Upper lobe of left lung (tissue), 6 donors: ENCODE results near the gene TNNI2. TPM values are rescaled to one million over a fixed set of nuclear protein-coding genes. Genes with fewer than 3 reads are reported as not detected.
"Not testable (repeated sequence)": the region's sequence is repeated elsewhere in the genome, so short reads cannot be mapped to it uniquely, and the experiment has no call there.

Source experiments
- ATAC-seq, 2 donors: fragments of 200-7000 bp; cut with Tn5 transposase; one replicate each; pipeline ENCODE4 v1.9.1; 2022; ENCODE audit warnings: mild to moderate bottlenecking in 2 of 2, moderate library complexity in 2 of 2; ENCODE audit not compliant: low FRiP score in 2 of 2
- DNase-seq, 2 donors: peaks; one replicate each; pipeline ENCODE4 v3.0.0-alpha.2; 2019 to 2020
- H3K27ac ChIP-seq, 4 donors: fragments of 200-600 bp; sonication (generic); one replicate each; pipeline ENCODE4 v1.5.1; 2016 to 2019
- H3K27me3 ChIP-seq, 4 donors: fragments of 200-600 bp; sonication (generic); one replicate each; pipeline ENCODE4 v1.5.1; 2017 to 2019
- H3K36me3 ChIP-seq, 4 donors: fragments of 200-600 bp; sonication (generic); one replicate each; pipeline ENCODE4 v1.5.1; 2016 to 2019
- H3K4me1 ChIP-seq, 4 donors: fragments of 200-600 bp; sonication (generic); one replicate each; pipeline ENCODE4 v1.5.1; 2018 to 2019
- H3K4me3 ChIP-seq, 4 donors: fragments of 200-600 bp; sonication (generic); one replicate each; pipeline ENCODE4 v1.5.1; 2017 to 2019; ENCODE audit warnings: mild to moderate bottlenecking in 2 of 4, moderate library complexity in 1 of 4
- H3K9me3 ChIP-seq, 4 donors: fragments of 200-600 bp; sonication (generic); one replicate each; pipeline ENCODE4 v1.5.1; 2018 to 2019
- CTCF ChIP-seq, 6 experiments: fragments of 450-650 bp in 4 of 6; fragments of 200-600 bp in 2 of 6; sonication (generic) in 2 of 6; IDR thresholded peaks; one replicate each; pipeline ENCODE4 v1.5.1; 2016 to 2019; ENCODE audit warnings: antibody characterized with exemption in 6 of 6
- EP300 ChIP-seq, 4 donors: sonication (generic); formaldehyde crosslinking; IDR thresholded peaks; one replicate each; pipeline ENCODE4 v1.5.1; 2017; ENCODE audit warnings: antibody characterized with exemption in 4 of 4, control low read depth in 2 of 4
- POLR2A ChIP-seq, 4 donors: fragments of 450-650 bp; IDR thresholded peaks; one replicate each; pipeline ENCODE4 v1.5.1; 2016 to 2017; ENCODE audit warnings: antibody characterized with exemption in 4 of 4, mild to moderate bottlenecking in 2 of 4
- POLR2AphosphoS5 ChIP-seq, 2 donors: sonication (generic); formaldehyde crosslinking; IDR thresholded peaks; one replicate each; pipeline ENCODE4 v1.5.1; 2017; ENCODE audit warnings: antibody characterized with exemption in 2 of 2
- WGBS, 2 donors: methylation state at CpG; one replicate each; pipeline ENCODE4 v1.1.5; 2017 to 2018; 5-methylcytosine and 5-hydroxymethylcytosine counted together
- total RNA-seq, 6 donors: library from RNA; depleted of rRNA in 4 of 6; stranded (reverse); fragments of >200 nt in 4 of 6; gene quantifications; one replicate each; pipeline versions ENCODE4 v1.1.0 to v1.2.1, GENCODE V29; 2016 to 2021
- donor health status: DM: no; HTN: no; CAD: no; lungs with moderate emphysema.
- donor health status: DM: no; HTN: yes; CAD: no; lungs with severe emphysema.

The TNNI2 gene
- total RNA-seq, 6 donors from 2014 or later: 7.3 to 28.3 (median 16.7) TPM

- ATAC-seq: no peak
- Histone ChIP-seq H3K9me3 (no peaks in the 10 kb centered on the region), H3K27me3 (no peaks in the 10 kb centered on the region), H3K4me1 (peaks cover 0 to 9% (median under 1%) of the 10 kb centered on the region in 4 donors), H3K36me3 (no peaks in the 10 kb centered on the region), H3K27ac (no peak overlapping the region), H3K4me3 (no peak overlapping the region)
- DNase-seq: peak in 1 of 2 donors; percentile 66
- 69 to 73% methylated on average over 9 to 12 of the region's 12 CpGs for WGBS, 2 donors
- no peak for TF ChIP-seq POLR2A (IDR thresholded peaks at IDR 0.05)
- no peak for TF ChIP-seq EP300 (IDR thresholded peaks at IDR 0.05)
- TF ChIP-seq POLR2AphosphoS5 (IDR thresholded peaks at IDR 0.05): no peak
- no peak for TF ChIP-seq CTCF (IDR thresholded peaks at IDR 0.05)
Observed at GRCh38 chr11:1870326-1870696, 31.5 kb downstream of the TNNI2 start.

- TF ChIP-seq EP300 (IDR thresholded peaks at IDR 0.05): no peak
- TF ChIP-seq POLR2A (IDR thresholded peaks at IDR 0.05): no peak
- no peak for TF ChIP-seq CTCF (IDR thresholded peaks at IDR 0.05)
- TF ChIP-seq POLR2AphosphoS5 (IDR thresholded peaks at IDR 0.05): no peak
- H3K9me3 ChIP-seq: no peaks in the 10 kb centered on the region
- H3K27me3 ChIP-seq: no peaks in the 10 kb centered on the region
- DNase-seq (peak in 1 of 2 donors; percentile 88), ATAC-seq (peak in 1 of 2 donors; percentile 52)
- no peaks in the 10 kb centered on the region for H3K36me3 ChIP-seq
- 38 to 42% methylated on average over 30 to 49 of the region's 50 CpGs for WGBS, 2 donors
- H3K27ac ChIP-seq: no peak overlapping the region
- H3K4me3 ChIP-seq: no peak overlapping the region
- H3K4me1 ChIP-seq: peaks cover 0 to 9% (median under 1%) of the 10 kb centered on the region in 4 donors
Observed at GRCh38 chr11:1870721-1871466, 32.1 kb downstream of the TNNI2 start.

- ATAC-seq: no peak
- Histone ChIP-seq H3K4me3 (no peak overlapping the region), H3K27me3 (no peaks in the 10 kb centered on the region), H3K4me1 (peaks cover 0 to 9% (median 4%) of the 10 kb centered on the region in 4 donors), H3K27ac (no peak overlapping the region), H3K9me3 (no peaks in the 10 kb centered on the region), H3K36me3 (no peaks in the 10 kb centered on the region)
- peak in 1 of 2 donors; percentile 49 for DNase-seq
- TF ChIP-seq POLR2A (IDR thresholded peaks at IDR 0.05): no peak
- WGBS, 2 donors: 87 to 88% methylated on average over 12 to 13 of the region's 15 CpGs
Observed at GRCh38 chr11:1871531-1871930, 32.8 kb downstream of the TNNI2 start.

- Histone ChIP-seq H3K4me1 (peaks cover 0 to 16% (median 8%) of the 10 kb centered on the region in 4 donors), H3K27me3 (no peaks in the 10 kb centered on the region), H3K9me3 (no peaks in the 10 kb centered on the region), H3K4me3 (no peak overlapping the region), H3K36me3 (no peaks in the 10 kb centered on the region), H3K27ac (no peak overlapping the region)
- WGBS, 2 donors: 89 to 90% methylated on average over 2 to 25 of the region's 25 CpGs
- ATAC-seq (no peak), DNase-seq (peak in 1 of 2 donors; percentile 51)
- no peak for TF ChIP-seq CTCF (IDR thresholded peaks at IDR 0.05)
- TF ChIP-seq EP300 (IDR thresholded peaks at IDR 0.05): no peak
Observed at GRCh38 chr11:1872267-1872985, 33.6 kb downstream of the TNNI2 start.

GRCh38 chr11:1873048-1873812, 34.4 kb downstream of the TNNI2 start:
- no peak overlapping the region for H3K27ac ChIP-seq
- TF ChIP-seq EP300 (IDR thresholded peaks at IDR 0.05): no peak
- no peak for TF ChIP-seq POLR2A (IDR thresholded peaks at IDR 0.05)
- TF ChIP-seq CTCF (IDR thresholded peaks at IDR 0.05): no peak
- no peak for TF ChIP-seq POLR2AphosphoS5 (IDR thresholded peaks at IDR 0.05)
- DNase-seq (peak in 1 of 2 donors; percentile 54), ATAC-seq (peak in 1 of 2 donors; percentile 32)
- no peaks in the 10 kb centered on the region for H3K9me3 ChIP-seq
- 36 to 48% methylated on average over 8 to 11 of the region's 11 CpGs for WGBS, 2 donors
- H3K36me3 ChIP-seq: no peaks in the 10 kb centered on the region
- H3K27me3 ChIP-seq: no peaks in the 10 kb centered on the region
- no peak overlapping the region for H3K4me3 ChIP-seq
- peaks cover 0 to 18% (median 10%) of the 10 kb centered on the region in 4 donors for H3K4me1 ChIP-seq

GRCh38 chr11:1873813-1874150, 35.0 kb downstream of the TNNI2 start:
- peaks cover 0 to 18% (median 10%) of the 10 kb centered on the region in 4 donors for H3K4me1 ChIP-seq
- not testable (repeated sequence) for H3K9me3 ChIP-seq, H3K4me3 ChIP-seq, H3K27me3 ChIP-seq, H3K27ac ChIP-seq, DNase-seq, ATAC-seq, H3K36me3 ChIP-seq
- WGBS, 2 donors: 87% methylated on average over 12 to 15 of the region's 17 CpGs

- H3K9me3 ChIP-seq, H3K4me3 ChIP-seq, H3K27ac ChIP-seq, ATAC-seq, H3K27me3 ChIP-seq, H3K36me3 ChIP-seq: not testable (repeated sequence)
- DNase-seq: peak in 1 of 2 donors; percentile 69
- 85 to 90% methylated on average over 9 to 16 of the region's 17 CpGs for WGBS, 2 donors
- peaks cover 0 to 18% (median 10%) of the 10 kb centered on the region in 4 donors for H3K4me1 ChIP-seq
Observed at GRCh38 chr11:1874441-1875092, 35.8 kb downstream of the TNNI2 start.
